SK-N-SH (cell line): ENCODE measurements around the gene STKLD1. TPM values are rescaled to one million over a fixed set of nuclear protein-coding genes. Genes with fewer than 3 reads are reported as not detected.

Source experiments
- CTCF ChIA-PET: fragments of 300-600, 350-600 bp; formaldehyde crosslinking; extraction: SDS; loops from one replicate; lab custom pipeline; 2021; lab: Yijun Ruan, JAX
- POLR2A ChIA-PET: fragments of 350-600 bp; sonication (Branson Sonifier 250); formaldehyde crosslinking; extraction: SDS; loops from one replicate; lab custom pipeline; 2020; ENCODE audit warnings: antibody characterized with exemption, inconsistent platforms; lab: Yijun Ruan, JAX
- DNase-seq: peaks from one replicate; pipeline ENCODE4 v3.0.0; 2012
- H2AFZ ChIP-seq: fragments of 200-600 bp; sonication (generic); 2 replicates; pipeline ENCODE4 v1.8.1; 2016; ENCODE audit warnings: antibody characterized with exemption, mild to moderate bottlenecking, low read depth
- H3F3A ChIP-seq: fragments of 200-600 bp; sonication (generic); replicated peaks from 2 replicates; pipeline ENCODE3; 2016; ENCODE audit warnings: antibody characterized with exemption, mild to moderate bottlenecking; ENCODE audit not compliant: insufficient read depth
- H3K27ac ChIP-seq, 2 experiments: fragments of 200-500 bp in 1 of 2; fragments of 200-600 bp in 1 of 2; sonication (Bioruptor generic) in 1 of 2; sonication (generic), shearing (Covaris generic) in 1 of 2; 2 replicates each; pipeline versions ENCODE4 v1.5.1 to v1.6.1; 2014 to 2016; ENCODE audit warnings: low read depth in 2 of 2, inconsistent platforms in 1 of 2, low read length in 1 of 2, mild to moderate bottlenecking in 1 of 2, mixed read lengths in 1 of 2
- H3K27me3 ChIP-seq: fragments of 200-600 bp; sonication (generic), shearing (Covaris generic); 2 replicates; pipeline ENCODE4 v1.6.1; 2016; ENCODE audit warnings: mixed run types; ENCODE audit not compliant: insufficient read depth
- H3K36me3 ChIP-seq, 2 experiments: fragments of 200-500 bp in 1 of 2; fragments of 200-600 bp in 1 of 2; sonication (Bioruptor generic) in 1 of 2; sonication (generic) in 1 of 2; replicated peaks in 1 of 2; 2 replicates each; pipeline versions ENCODE3 to v1.5.1; 2014 to 2016; ENCODE audit warnings: low read length in 1 of 2, mild to moderate bottlenecking in 1 of 2; ENCODE audit not compliant: insufficient read depth in 2 of 2, control insufficient read depth in 1 of 2
- H3K4me1 ChIP-seq, 2 experiments: fragments of 200-500 bp in 1 of 2; fragments of 200-600 bp in 1 of 2; sonication (Bioruptor generic) in 1 of 2; sonication (generic), shearing (Covaris generic) in 1 of 2; 2 replicates each; pipeline versions ENCODE4 v1.5.1 to v1.6.1; 2014 to 2016; ENCODE audit warnings: low read depth in 1 of 2, low read length in 1 of 2, mixed run types in 1 of 2; ENCODE audit not compliant: insufficient read depth in 2 of 2, control insufficient read depth in 1 of 2
- H3K4me2 ChIP-seq: fragments of 200-600 bp; sonication (generic), shearing (Covaris generic); 2 replicates; pipeline ENCODE4 v1.6.1; 2017; ENCODE audit warnings: mixed run types
- H3K4me3 ChIP-seq, 2 experiments: fragments of 200-500 bp in 1 of 2; fragments of 200-600 bp in 1 of 2; sonication (Bioruptor generic) in 1 of 2; sonication (generic), shearing (Covaris generic) in 1 of 2; 2 replicates each; pipeline versions ENCODE4 v1.5.1 to v1.8.1; 2014 to 2016; ENCODE audit warnings: low read depth in 2 of 2, inconsistent platforms in 1 of 2, low read length in 1 of 2, mild to moderate bottlenecking in 1 of 2, mixed read lengths in 1 of 2, moderate library complexity in 1 of 2
- H3K79me2 ChIP-seq: fragments of 200-600 bp; sonication (generic); 2 replicates; pipeline ENCODE4 v1.8.1; 2017; ENCODE audit warnings: mild to moderate bottlenecking; ENCODE audit not compliant: insufficient read depth
- H3K9ac ChIP-seq: fragments of 200-600 bp; sonication (generic); 2 replicates; pipeline ENCODE4 v1.6.1; 2017; ENCODE audit warnings: mixed run types
- H3K9me2 ChIP-seq: fragments of 200-600 bp; sonication (generic); 2 replicates; pipeline ENCODE4 v1.6.1; 2017; ENCODE audit warnings: mixed run types
- H3K9me3 ChIP-seq: fragments of 200-600 bp; sonication (generic); 2 replicates; pipeline ENCODE4 v1.6.1; 2017; ENCODE audit warnings: mixed run types, mild to moderate bottlenecking, moderate library complexity
- H4K20me1 ChIP-seq: fragments of 200-600 bp; sonication (generic); 2 replicates; pipeline ENCODE4 v1.6.1; 2017; ENCODE audit warnings: mild to moderate bottlenecking, mixed run types; ENCODE audit not compliant: insufficient read depth
- CHD2 ChIP-seq: fragments of 150-350 bp; IDR thresholded peaks from 2 replicates; pipeline ENCODE4 v1.6.1; 2018; ENCODE audit warnings: low read length; ENCODE audit not compliant: partially characterized antibody
- ELF1 ChIP-seq: IDR thresholded peaks from 2 replicates; pipeline ENCODE4 v1.4.0; 2012
- FOSL2 ChIP-seq: IDR thresholded peaks from 2 replicates; pipeline ENCODE4 v1.4.0; 2012; ENCODE audit warnings: low read depth, mild to moderate bottlenecking, moderate library complexity, borderline replicate concordance
- FOXM1 ChIP-seq: IDR thresholded peaks from 2 replicates; pipeline ENCODE4 v1.4.0; 2012; ENCODE audit warnings: low read depth, mild to moderate bottlenecking
- GABPA ChIP-seq: IDR thresholded peaks from 2 replicates; pipeline ENCODE4 v1.4.0; 2012; ENCODE audit warnings: low read depth, mild to moderate bottlenecking
- GATA2 ChIP-seq: sonication (generic); formaldehyde crosslinking; IDR thresholded peaks from 2 replicates; pipeline ENCODE4 v1.5.0; 2020; ENCODE audit warnings: mild to moderate bottlenecking, missing genetic modification reagents
- JUND ChIP-seq: IDR thresholded peaks from 2 replicates; pipeline ENCODE4 v1.4.0; 2012
- MAX ChIP-seq: IDR thresholded peaks from 2 replicates; pipeline ENCODE4 v1.4.0; 2012; ENCODE audit warnings: low read depth
- MEF2A ChIP-seq: IDR thresholded peaks from 2 replicates; pipeline ENCODE4 v1.4.0; 2012; ENCODE audit warnings: low read depth, borderline replicate concordance
- NFIC ChIP-seq: IDR thresholded peaks from 2 replicates; pipeline ENCODE4 v1.4.0; 2012; ENCODE audit warnings: borderline replicate concordance
- NRF1 ChIP-seq: IDR thresholded peaks from 2 replicates; pipeline ENCODE4 v1.6.1; 2012; ENCODE audit warnings: low read depth, mild to moderate bottlenecking, low read length
- POLR2AphosphoS5 ChIP-seq: IDR thresholded peaks from 2 replicates; pipeline ENCODE4 v1.6.1; 2012; ENCODE audit warnings: low read depth, low read length
- RAD21 ChIP-seq: IDR thresholded peaks from 2 replicates; pipeline ENCODE4 v1.6.1; 2012; ENCODE audit warnings: mild to moderate bottlenecking, low read length
- TAF1 ChIP-seq: IDR thresholded peaks from 2 replicates; pipeline ENCODE4 v1.6.1; 2012; ENCODE audit warnings: low read depth, mild to moderate bottlenecking, low read length, moderate library complexity, borderline replicate concordance
- TCF12 ChIP-seq: IDR thresholded peaks from 2 replicates; pipeline ENCODE4 v1.4.0; 2012
- YY1 ChIP-seq: IDR thresholded peaks from 2 replicates; pipeline ENCODE4 v1.4.0; 2012; ENCODE audit warnings: low read depth, mild to moderate bottlenecking
- ZBTB33 ChIP-seq: IDR thresholded peaks from 2 replicates; pipeline ENCODE4 v1.4.0; 2012; ENCODE audit warnings: low read depth, borderline replicate concordance
- WGBS: methylation state at CpG from one replicate; pipeline ENCODE4 v1.1.6; 2017; ENCODE audit warnings: low lambda C conversion rate; 5-methylcytosine and 5-hydroxymethylcytosine counted together
- polyA plus RNA-seq, 3 experiments: library from polyadenylated mRNA; depleted of rRNA; stranded (reverse); fragments of >200 nt; gene quantifications; 2 replicates each; pipeline ENCODE4 v1.2.3, GENCODE V29; 2012
- TF ChIP-seq, protein P1 (sequence below): fragments of 150-350 bp; IDR thresholded peaks from 2 replicates; pipeline ENCODE4 v1.6.1; 2017; ENCODE audit warnings: antibody characterized with exemption, low read length, low read depth, borderline replicate concordance
- TF ChIP-seq, protein P2 (sequence below): IDR thresholded peaks from 2 replicates; pipeline ENCODE4 v1.6.1; 2012; ENCODE audit warnings: mild to moderate bottlenecking, low read depth, low read length, moderate library complexity
- TF ChIP-seq, protein P3 (sequence below): IDR thresholded peaks from 2 replicates; pipeline ENCODE4 v1.4.0; 2012; ENCODE audit warnings: low read depth, borderline replicate concordance

The STKLD1 gene
- polyA plus RNA-seq, 1 of the 3 experiments (the other 2 are of a cell fraction) = 2.3 TPM

GRCh38 chr9:133419005-133419404, 42.8 kb downstream of the STKLD1 start:
- peaks cover 37% of the 10 kb centered on the region for H3K79me2 ChIP-seq
- peak overlapping the region; percentile 86 to 94 for H3K4me3 ChIP-seq
- peaks cover 4 to 10% of the 10 kb centered on the region in 2 experiments; a peak in 2 of 4 replicates for H3K4me1 ChIP-seq
- no peaks in the 10 kb centered on the region for H3F3A ChIP-seq
- no peak overlapping the region; the same call in 1 of the 2 replicates for H2AFZ ChIP-seq
- H3K4me2 ChIP-seq = peak overlapping the region; percentile 89
- no peak overlapping the region for H3K27ac ChIP-seq
- 0 out of 2 replicates have a peak, but pooled peaks cover 5% of the 10 kb centered on the region for H4K20me1 ChIP-seq
- 77% methylated on average over 13 of the region's 13 CpGs for WGBS
- ChIA-PET POLR2A (interaction anchor here (0.9 kb wide), 1 partner anchor 41 kb away, joined by 3 read pairs; the partner anchor contains the start of gene CACFD1), CTCF (no interaction called here)
- DNase-seq = no peak
- no peaks in the 10 kb centered on the region for H3K27me3 ChIP-seq
- peaks cover 5 to 17% of the 10 kb centered on the region in 2 experiments for H3K36me3 ChIP-seq
- H3K9me3 ChIP-seq = no peaks in the 10 kb centered on the region
- TF ChIP-seq GABPA = no peak
- TF ChIP-seq ZBTB33 = no peak
- no peak for TF ChIP-seq NRF1
- TF ChIP-seq, protein P1, sequence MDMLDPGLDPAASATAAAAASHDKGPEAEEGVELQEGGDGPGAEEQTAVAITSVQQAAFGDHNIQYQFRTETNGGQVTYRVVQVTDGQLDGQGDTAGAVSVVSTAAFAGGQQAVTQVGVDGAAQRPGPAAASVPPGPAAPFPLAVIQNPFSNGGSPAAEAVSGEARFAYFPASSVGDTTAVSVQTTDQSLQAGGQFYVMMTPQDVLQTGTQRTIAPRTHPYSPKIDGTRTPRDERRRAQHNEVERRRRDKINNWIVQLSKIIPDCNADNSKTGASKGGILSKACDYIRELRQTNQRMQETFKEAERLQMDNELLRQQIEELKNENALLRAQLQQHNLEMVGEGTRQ = no peak
- no peak for TF ChIP-seq JUND
- TF ChIP-seq, protein P2, sequence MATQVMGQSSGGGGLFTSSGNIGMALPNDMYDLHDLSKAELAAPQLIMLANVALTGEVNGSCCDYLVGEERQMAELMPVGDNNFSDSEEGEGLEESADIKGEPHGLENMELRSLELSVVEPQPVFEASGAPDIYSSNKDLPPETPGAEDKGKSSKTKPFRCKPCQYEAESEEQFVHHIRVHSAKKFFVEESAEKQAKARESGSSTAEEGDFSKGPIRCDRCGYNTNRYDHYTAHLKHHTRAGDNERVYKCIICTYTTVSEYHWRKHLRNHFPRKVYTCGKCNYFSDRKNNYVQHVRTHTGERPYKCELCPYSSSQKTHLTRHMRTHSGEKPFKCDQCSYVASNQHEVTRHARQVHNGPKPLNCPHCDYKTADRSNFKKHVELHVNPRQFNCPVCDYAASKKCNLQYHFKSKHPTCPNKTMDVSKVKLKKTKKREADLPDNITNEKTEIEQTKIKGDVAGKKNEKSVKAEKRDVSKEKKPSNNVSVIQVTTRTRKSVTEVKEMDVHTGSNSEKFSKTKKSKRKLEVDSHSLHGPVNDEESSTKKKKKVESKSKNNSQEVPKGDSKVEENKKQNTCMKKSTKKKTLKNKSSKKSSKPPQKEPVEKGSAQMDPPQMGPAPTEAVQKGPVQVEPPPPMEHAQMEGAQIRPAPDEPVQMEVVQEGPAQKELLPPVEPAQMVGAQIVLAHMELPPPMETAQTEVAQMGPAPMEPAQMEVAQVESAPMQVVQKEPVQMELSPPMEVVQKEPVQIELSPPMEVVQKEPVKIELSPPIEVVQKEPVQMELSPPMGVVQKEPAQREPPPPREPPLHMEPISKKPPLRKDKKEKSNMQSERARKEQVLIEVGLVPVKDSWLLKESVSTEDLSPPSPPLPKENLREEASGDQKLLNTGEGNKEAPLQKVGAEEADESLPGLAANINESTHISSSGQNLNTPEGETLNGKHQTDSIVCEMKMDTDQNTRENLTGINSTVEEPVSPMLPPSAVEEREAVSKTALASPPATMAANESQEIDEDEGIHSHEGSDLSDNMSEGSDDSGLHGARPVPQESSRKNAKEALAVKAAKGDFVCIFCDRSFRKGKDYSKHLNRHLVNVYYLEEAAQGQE = no peak
- no peak for TF ChIP-seq MEF2A
- TF ChIP-seq RAD21 = no peak
- no peak for TF ChIP-seq POLR2AphosphoS5
- TF ChIP-seq TCF12 = no peak
- TF ChIP-seq GATA2 (CRISPR knock-in tag) = no peak
- TF ChIP-seq CHD2 = no peak
- TF ChIP-seq ELF1 = no peak
- no peak for TF ChIP-seq MAX
- TF ChIP-seq FOSL2 = no peak
- TF ChIP-seq NFIC = no peak
- TF ChIP-seq, protein P3, sequence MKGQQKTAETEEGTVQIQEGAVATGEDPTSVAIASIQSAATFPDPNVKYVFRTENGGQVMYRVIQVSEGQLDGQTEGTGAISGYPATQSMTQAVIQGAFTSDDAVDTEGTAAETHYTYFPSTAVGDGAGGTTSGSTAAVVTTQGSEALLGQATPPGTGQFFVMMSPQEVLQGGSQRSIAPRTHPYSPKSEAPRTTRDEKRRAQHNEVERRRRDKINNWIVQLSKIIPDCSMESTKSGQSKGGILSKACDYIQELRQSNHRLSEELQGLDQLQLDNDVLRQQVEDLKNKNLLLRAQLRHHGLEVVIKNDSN = no peak
- TF ChIP-seq YY1 = no peak
- TF ChIP-seq TAF1 = no peak
- no peak for TF ChIP-seq FOXM1
- peak overlapping the region; percentile 77; the same call in 1 of the 2 replicates for H3K9ac ChIP-seq
- H3K9me2 ChIP-seq = no peaks in the 10 kb centered on the region
